KBM-7 (cell line): ENCODE results near the gene RPS19.

Experiments
- DNase-seq: peaks from one replicate; pipeline ENCODE4 v3.0.0-alpha.2; 2015
- in situ Hi-C: fragments of 300-500 bp; cut with MboI; formaldehyde crosslinking; loops from 2 replicates; pipeline ENCODE4 v1.14.3; 2020; ENCODE audit warnings: low sequenced_read_pairs, low pct_unique_long_range_greater_than_20kb, mixed read lengths

The RPS19 gene

GRCh38 chr19:41876847-41877832 lies 17.1 kb downstream of the RPS19 start, which contains the start of gene CD79A:
Gene CD79A (plus strand): TSS chr19:41877279. CDS start chr19:41877305, 26 bp downstream.
- peak; percentile 85 for DNase-seq
- in situ Hi-C loops = loop anchor here (10.0 kb wide), 1 partner anchor 68 kb away; no protein-coding TSS in a partner anchor

GRCh38 chr19:41877916-41878905 lies 18.2 kb downstream of the RPS19 start:
- in situ Hi-C loops = loop anchor here (10.0 kb wide), 1 partner anchor 67 kb away; no protein-coding TSS in a partner anchor
- DNase-seq = no peak

- DNase-seq = no peak
- in situ Hi-C loops = loop anchor here (10.0 kb wide), 1 partner anchor 66 kb away; no protein-coding TSS in a partner anchor
These were observed 19.0 kb downstream of the RPS19 start for GRCh38 chr19:41879080-41879479.

GRCh38 chr19:41879670-41880328 lies 19.7 kb downstream of the RPS19 start:
- in situ Hi-C loops = loop anchor here (10.0 kb wide), 1 partner anchor 65 kb away; no protein-coding TSS in a partner anchor
- no peak for DNase-seq

- in situ Hi-C loops = no loop called here
- no peak for DNase-seq
These were observed 20.3 kb downstream of the RPS19 start for GRCh38 chr19:41880329-41880708.

- no peak for DNase-seq
- in situ Hi-C loops = no loop called here
These were observed 22.8 kb downstream of the RPS19 start, which contains the start of gene ARHGEF1 for GRCh38 chr19:41882568-41883462. Gene ARHGEF1 (plus strand): TSS chr19:41883184. CDS start chr19:41888083, 4,899 bp downstream.

GRCh38 chr19:41883463-41883820 lies 23.4 kb downstream of the RPS19 start:
- DNase-seq = no peak
- in situ Hi-C loops = no loop called here

GRCh38 chr19:41883821-41884733 lies 24.0 kb downstream of the RPS19 start:
- in situ Hi-C loops = no loop called here
- peak; percentile 97 for DNase-seq

- DNase-seq = no peak
- in situ Hi-C loops = no loop called here
These were observed 27.0 kb downstream of the RPS19 start for GRCh38 chr19:41886761-41887710.

GRCh38 chr19:41887711-41888382 lies 27.8 kb downstream of the RPS19 start:
- no peak for DNase-seq
- in situ Hi-C loops = no loop called here

- no peak for DNase-seq
- in situ Hi-C loops = no loop called here
These were observed 28.9 kb downstream of the RPS19 start for GRCh38 chr19:41888926-41889325.

- no peak for DNase-seq
- in situ Hi-C loops = no loop called here
These were observed 29.8 kb downstream of the RPS19 start for GRCh38 chr19:41889896-41890295.

GRCh38 chr19:41890936-41891335 lies 30.9 kb downstream of the RPS19 start:
- in situ Hi-C loops = no loop called here
- DNase-seq = no peak

GRCh38 chr19:41892173-41892902 lies 32.3 kb downstream of the RPS19 start:
- DNase-seq = no peak
- in situ Hi-C loops = no loop called here

- peak; percentile 59 for DNase-seq
- in situ Hi-C loops = no loop called here
These were observed 33.8 kb downstream of the RPS19 start for GRCh38 chr19:41893899-41894298.
